SK-N-SH (cell line): ENCODE data around the gene CCDC187.

Experiments used
- CTCF ChIP-seq: fragments of 200-600 bp; sonication (generic); IDR thresholded peaks from 2 replicates; pipeline ENCODE4 v1.6.1; 2017; ENCODE audit warnings: antibody characterized with exemption, mild to moderate bottlenecking, moderate library complexity
- MAX ChIP-seq: IDR thresholded peaks from 2 replicates; pipeline ENCODE4 v1.4.0; 2012; ENCODE audit warnings: low read depth
- TEAD4 ChIP-seq: IDR thresholded peaks from 2 replicates; pipeline ENCODE4 v1.4.0; 2012; ENCODE audit warnings: mild to moderate bottlenecking, borderline replicate concordance; ENCODE audit not compliant: insufficient read depth
- ZBTB33 ChIP-seq: IDR thresholded peaks from 2 replicates; pipeline ENCODE4 v1.4.0; 2012; ENCODE audit warnings: low read depth, borderline replicate concordance

- TF ChIP-seq TEAD4 (no peak), CTCF (no peak), ZBTB33 (no peak), MAX (no peak)
Measured at GRCh38 chr9:136280535-136281315, 23.2 kb downstream of the CCDC187 start.
